IPS-18a (cell line): Measurements from ENCODE around the gene EIF3L.

Experiments used
- H3K27ac ChIP-seq: one replicate; pipeline ENCODE4 v1.5.1; 2013; ENCODE audit warnings: low read length
- H3K27me3 ChIP-seq: one replicate; pipeline ENCODE4 v1.6.1; 2013; ENCODE audit warnings: mild to moderate bottlenecking, low read length; ENCODE audit not compliant: control insufficient read depth, insufficient read depth
- H3K36me3 ChIP-seq: one replicate; pipeline ENCODE4 v1.6.1; 2013; ENCODE audit warnings: low read depth, low read length; ENCODE audit not compliant: control insufficient read depth
- H3K4me1 ChIP-seq: one replicate; pipeline ENCODE4 v1.6.1; 2013; ENCODE audit warnings: low read depth, low read length; ENCODE audit not compliant: control insufficient read depth
- H3K4me3 ChIP-seq: one replicate; pipeline ENCODE4 v1.5.1; 2013; ENCODE audit warnings: low read length
- H3K9ac ChIP-seq: one replicate; pipeline ENCODE4 v1.6.1; 2013; ENCODE audit warnings: mild to moderate bottlenecking, low read length, moderate library complexity
- H3K9me3 ChIP-seq: one replicate; pipeline ENCODE4 v1.6.1; 2013; ENCODE audit warnings: low read depth, low read length; ENCODE audit not compliant: control insufficient read depth

EIF3L gene

GRCh38 chr22:37880668-37881440, 31.6 kb downstream of the EIF3L start:
- peaks cover 71% of the 10 kb centered on the region for H3K36me3 ChIP-seq
- H3K9me3 ChIP-seq, result no peaks in the 10 kb centered on the region
- H3K9ac ChIP-seq, result no peak overlapping the region
- H3K27me3 ChIP-seq, result no peaks in the 10 kb centered on the region
- H3K4me3 ChIP-seq, result no peak overlapping the region
- no peaks in the 10 kb centered on the region for H3K4me1 ChIP-seq
- no peak overlapping the region for H3K27ac ChIP-seq

GRCh38 chr22:37884420-37884819, 35.2 kb downstream of the EIF3L start:
- Histone ChIP-seq H3K36me3 (peaks cover 61% of the 10 kb centered on the region), H3K4me1 (no peaks in the 10 kb centered on the region), H3K9me3 (no peaks in the 10 kb centered on the region), H3K27ac (no peak overlapping the region), H3K27me3 (no peaks in the 10 kb centered on the region), H3K9ac (no peak overlapping the region), H3K4me3 (no peak overlapping the region)

- Histone ChIP-seq H3K27me3 (no peaks in the 10 kb centered on the region), H3K36me3 (peaks cover 40% of the 10 kb centered on the region), H3K27ac (no peak overlapping the region), H3K4me3 (no peak overlapping the region), H3K4me1 (no peaks in the 10 kb centered on the region), H3K9ac (no peak overlapping the region), H3K9me3 (no peaks in the 10 kb centered on the region)
Observed at GRCh38 chr22:37887584-37888378, 38.6 kb downstream of the EIF3L start.

- no peak overlapping the region for H3K4me3 ChIP-seq
- H3K27me3 ChIP-seq, result no peaks in the 10 kb centered on the region
- H3K9ac ChIP-seq, result no peak overlapping the region
- H3K27ac ChIP-seq, result no peak overlapping the region
- H3K36me3 ChIP-seq, result peaks cover 22% of the 10 kb centered on the region
- no peaks in the 10 kb centered on the region for H3K9me3 ChIP-seq
- H3K4me1 ChIP-seq, result peaks cover 11% of the 10 kb centered on the region
Observed at GRCh38 chr22:37891926-37892325, 42.7 kb downstream of the EIF3L start.

- Histone ChIP-seq H3K4me3 (no peak overlapping the region), H3K9me3 (no peaks in the 10 kb centered on the region), H3K27ac (no peak overlapping the region), H3K9ac (no peak overlapping the region), H3K36me3 (peaks cover 22% of the 10 kb centered on the region), H3K4me1 (peaks cover 11% of the 10 kb centered on the region), H3K27me3 (no peaks in the 10 kb centered on the region)
Observed at GRCh38 chr22:37892566-37893335, 43.5 kb downstream of the EIF3L start.

GRCh38 chr22:37893583-37893983, 44.4 kb downstream of the EIF3L start:
- Histone ChIP-seq H3K36me3 (peaks cover 14% of the 10 kb centered on the region), H3K9ac (no peak overlapping the region), H3K4me1 (peaks cover 13% of the 10 kb centered on the region), H3K27ac (no peak overlapping the region), H3K9me3 (no peaks in the 10 kb centered on the region), H3K4me3 (no peak overlapping the region), H3K27me3 (no peaks in the 10 kb centered on the region)

- no peak overlapping the region for H3K4me3 ChIP-seq
- H3K27me3 ChIP-seq, result no peaks in the 10 kb centered on the region
- peaks cover 1% of the 10 kb centered on the region for H3K36me3 ChIP-seq
- peak overlapping the region; percentile 26 for H3K27ac ChIP-seq
- H3K9ac ChIP-seq, result no peak overlapping the region
- no peaks in the 10 kb centered on the region for H3K9me3 ChIP-seq
- H3K4me1 ChIP-seq, result peaks cover 16% of the 10 kb centered on the region
Observed at GRCh38 chr22:37894939-37895670, 45.9 kb downstream of the EIF3L start.

- H3K27ac ChIP-seq, result no peak overlapping the region
- no peaks in the 10 kb centered on the region for H3K36me3 ChIP-seq
- H3K27me3 ChIP-seq, result no peaks in the 10 kb centered on the region
- H3K9me3 ChIP-seq, result no peaks in the 10 kb centered on the region
- H3K4me3 ChIP-seq, result no peak overlapping the region
- H3K4me1 ChIP-seq, result peaks cover 16% of the 10 kb centered on the region
- H3K9ac ChIP-seq, result no peak overlapping the region
Observed at GRCh38 chr22:37896181-37896592, 47.0 kb downstream of the EIF3L start.

- H3K27ac ChIP-seq, result no peak overlapping the region
- H3K9me3 ChIP-seq, result no peaks in the 10 kb centered on the region
- no peaks in the 10 kb centered on the region for H3K27me3 ChIP-seq
- no peaks in the 10 kb centered on the region for H3K36me3 ChIP-seq
- peaks cover 16% of the 10 kb centered on the region for H3K4me1 ChIP-seq
- no peak overlapping the region for H3K9ac ChIP-seq
- no peak overlapping the region for H3K4me3 ChIP-seq
Observed at GRCh38 chr22:37896939-37897338, 47.7 kb downstream of the EIF3L start.

- Histone ChIP-seq H3K27ac (no peak overlapping the region), H3K9me3 (no peaks in the 10 kb centered on the region), H3K36me3 (no peaks in the 10 kb centered on the region), H3K27me3 (no peaks in the 10 kb centered on the region), H3K4me1 (peaks cover 16% of the 10 kb centered on the region), H3K4me3 (no peak overlapping the region), H3K9ac (no peak overlapping the region)
Observed at GRCh38 chr22:37897807-37898206, 48.6 kb downstream of the EIF3L start.
